KBM-7 (cell line): ENCODE measurements around the gene CNIH3.
"Not testable (repeated sequence)": the region's sequence is repeated elsewhere in the genome, so short reads cannot be mapped to it uniquely, and the experiment has no call there.

Experiments
- DNase-seq: peaks from one replicate; pipeline ENCODE4 v3.0.0-alpha.2; 2015
- in situ Hi-C: fragments of 300-500 bp; cut with MboI; formaldehyde crosslinking; loops from 2 replicates; pipeline ENCODE4 v1.14.3; 2020; ENCODE audit warnings: low sequenced_read_pairs, low pct_unique_long_range_greater_than_20kb, mixed read lengths

Gene CNIH3

GRCh38 chr1:224704107-224704735 lies 88.1 kb downstream of the CNIH3 start:
- in situ Hi-C loops, result no loop called here
- no peak for DNase-seq

GRCh38 chr1:224705578-224705977 lies 89.5 kb downstream of the CNIH3 start:
- in situ Hi-C loops, result no loop called here
- DNase-seq, result no peak

- no peak for DNase-seq
- in situ Hi-C loops, result no loop called here
These were observed 92.0 kb downstream of the CNIH3 start for GRCh38 chr1:224707843-224708725.

DNA sequence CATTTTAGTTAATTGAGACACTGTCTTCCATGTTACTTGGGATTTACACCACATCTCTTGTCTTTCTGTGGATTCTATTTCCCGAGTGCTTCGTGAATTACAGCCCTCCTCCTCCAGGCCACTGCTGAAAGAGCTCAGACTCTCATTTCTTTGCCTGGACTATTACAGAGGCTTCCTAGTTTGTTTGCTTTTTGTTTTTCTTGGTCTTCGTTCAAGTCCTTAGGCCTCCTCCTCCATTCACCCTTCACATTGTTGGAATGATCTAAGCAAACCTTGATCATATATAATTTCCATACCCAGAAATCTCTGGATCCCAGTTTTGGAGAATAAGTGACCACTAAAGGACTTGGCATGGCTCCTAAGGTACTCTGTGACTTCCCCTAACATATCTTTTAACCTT lies 94.1 kb downstream of the CNIH3 start:
- in situ Hi-C loops, result no loop called here
- no peak for DNase-seq

DNA sequence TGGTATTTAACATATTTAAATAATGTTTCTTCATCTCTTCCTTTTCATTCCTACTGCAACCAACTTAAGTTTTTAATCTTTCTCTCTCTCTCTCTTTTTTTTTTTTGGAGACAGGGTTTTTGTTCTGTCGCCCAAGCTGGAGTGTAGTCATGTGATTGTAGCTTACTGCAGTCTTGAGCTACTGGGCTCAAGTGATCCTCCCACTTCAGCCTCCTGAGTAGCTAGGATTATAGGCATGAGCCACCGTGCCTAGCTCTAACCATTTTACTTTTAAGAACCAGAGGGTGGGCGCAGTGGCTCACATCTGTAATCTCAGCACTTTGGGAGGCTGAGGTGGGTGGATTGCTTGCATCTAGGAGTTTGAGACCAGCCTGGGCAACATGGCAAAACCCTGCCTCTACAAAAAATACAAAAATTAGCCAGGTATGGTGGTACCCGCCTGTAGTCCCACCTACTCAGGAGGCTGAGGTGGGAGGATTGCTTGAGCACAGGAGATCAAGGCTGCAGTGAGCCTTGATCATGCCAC lies 95.2 kb downstream of the CNIH3 start:
- DNase-seq, result not testable (repeated sequence)

DNA sequence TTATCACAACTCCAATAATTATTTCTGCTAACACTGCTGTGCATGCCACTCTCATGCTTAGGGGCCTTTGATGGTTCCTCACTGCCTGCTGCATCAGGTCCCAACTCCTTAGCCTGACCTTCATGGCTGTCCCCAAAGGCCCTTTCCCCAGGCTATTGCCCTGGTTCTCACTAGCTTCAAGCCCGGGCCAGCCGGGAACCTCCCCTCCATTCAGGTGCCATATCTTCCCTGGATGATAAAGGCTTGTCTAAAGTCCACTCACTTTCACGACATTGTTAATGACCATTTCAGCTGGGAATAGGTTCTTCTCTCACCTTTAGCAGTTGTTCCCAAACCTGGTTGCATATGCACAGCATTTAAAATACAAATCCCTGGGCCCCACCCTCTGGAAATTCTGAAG lies 95.8 kb downstream of the CNIH3 start:
- in situ Hi-C loops, result no loop called here
- DNase-seq, result no peak

More for the DNA sequence above, 95.2 kb downstream of the CNIH3 start:
- in situ Hi-C loops, result not testable (repeated sequence)

GRCh38 chr1:224713228-224713627 lies 97.1 kb downstream of the CNIH3 start:
- DNase-seq, result no peak
- in situ Hi-C loops, result no loop called here

- in situ Hi-C loops, result no loop called here
- DNase-seq, result no peak
These were observed 98.4 kb downstream of the CNIH3 start for GRCh38 chr1:224714553-224714952.

GRCh38 chr1:224718470-224719053 lies 102.4 kb downstream of the CNIH3 start:
- DNase-seq, result no peak
- in situ Hi-C loops, result no loop called here

- in situ Hi-C loops, result no loop called here
These were observed 103.6 kb downstream of the CNIH3 start for GRCh38 chr1:224719716-224720115.

DNA sequence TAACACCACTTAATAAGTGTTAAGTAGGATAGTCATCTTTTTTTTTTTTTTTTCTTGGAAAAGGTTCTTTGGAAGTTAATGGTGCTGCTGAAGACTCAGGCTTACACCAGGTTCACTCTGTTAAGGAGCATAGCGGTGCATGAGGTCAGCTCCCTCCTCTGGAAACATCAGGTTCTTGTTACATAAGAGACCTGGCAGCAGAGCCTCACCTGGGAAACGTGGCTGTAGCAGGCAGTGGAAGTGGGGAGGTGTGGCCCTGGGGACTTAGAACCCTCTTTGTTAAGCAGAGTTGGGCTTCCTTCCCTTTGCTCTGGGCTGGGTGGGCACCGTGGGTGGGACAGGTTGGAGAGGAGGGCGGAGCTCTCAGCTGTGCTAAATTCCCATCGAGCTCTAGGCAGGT lies 104.1 kb downstream of the CNIH3 start:
- in situ Hi-C loops, result no loop called here
- DNase-seq, result no peak

More at GRCh38 chr1:224719716-224720115, 103.6 kb downstream of the CNIH3 start:
- no peak for DNase-seq

DNA sequence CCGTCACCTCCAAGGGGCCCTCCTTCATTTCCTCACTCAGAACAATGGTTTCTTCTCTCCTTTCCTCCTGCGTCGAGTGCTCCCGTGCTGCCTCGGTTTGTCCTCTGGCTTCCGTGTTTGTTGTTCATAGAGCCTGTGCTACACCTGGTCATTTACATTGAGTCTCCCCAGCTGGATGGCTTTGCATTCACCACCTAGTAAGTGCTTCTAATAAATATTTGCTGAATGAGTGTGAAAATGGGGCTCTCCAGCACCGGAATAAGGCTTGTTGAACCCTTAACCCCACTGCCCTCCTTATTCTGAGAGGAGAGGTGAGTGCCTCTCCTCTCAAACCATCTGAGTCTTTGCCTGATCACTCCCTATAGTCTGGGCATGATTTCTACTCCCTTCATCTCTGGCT lies 104.9 kb downstream of the CNIH3 start:
- DNase-seq, result no peak
- in situ Hi-C loops, result no loop called here

- in situ Hi-C loops, result no loop called here
- no peak for DNase-seq
These were observed 106.7 kb downstream of the CNIH3 start for GRCh38 chr1:224722838-224723237.

DNA sequence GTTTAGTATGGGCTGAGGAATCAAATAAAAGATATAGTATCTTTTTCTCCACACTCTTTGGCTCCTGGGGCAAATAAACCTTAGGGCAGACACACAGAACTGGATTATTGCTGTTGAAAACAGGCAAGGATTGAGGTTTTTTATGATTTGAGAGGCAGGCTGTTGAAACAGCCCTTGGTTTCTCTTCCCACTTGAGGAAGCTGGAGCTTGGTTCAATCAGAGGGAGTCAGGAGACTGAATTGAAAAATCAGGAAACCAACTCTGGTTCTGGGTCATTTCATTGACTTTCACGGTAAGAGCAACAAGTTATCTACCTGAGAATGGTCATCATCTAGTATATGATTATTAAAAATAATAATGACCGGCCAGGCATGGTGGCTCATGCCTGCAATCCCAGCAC lies 108.4 kb downstream of the CNIH3 start:
- DNase-seq, result no peak
- in situ Hi-C loops, result no loop called here

- no peak for DNase-seq
- in situ Hi-C loops, result no loop called here
These were observed 110.5 kb downstream of the CNIH3 start for GRCh38 chr1:224726441-224727182.

GRCh38 chr1:224727351-224728289 lies 111.5 kb downstream of the CNIH3 start:
- DNase-seq, result no peak
- in situ Hi-C loops, result no loop called here

- in situ Hi-C loops, result no loop called here
- DNase-seq, result no peak
These were observed 114.4 kb downstream of the CNIH3 start for GRCh38 chr1:224730540-224730939.

GRCh38 chr1:224730965-224731364 lies 114.8 kb downstream of the CNIH3 start:
- in situ Hi-C loops, result no loop called here
- DNase-seq, result no peak
